Neuron (in vitro differentiated cells): ENCODE results near the gene FZD8.

Source experiments
- H2AFZ ChIP-seq: one replicate; pipeline ENCODE4 v1.6.1; 2013; ENCODE audit warnings: low read depth, mild to moderate bottlenecking, inconsistent platforms, low read length, moderate library complexity
- H3K27me3 ChIP-seq: one replicate; pipeline ENCODE4 v1.6.1; 2013; ENCODE audit warnings: low read length; ENCODE audit not compliant: insufficient read depth
- H3K36me3 ChIP-seq: one replicate; pipeline ENCODE4 v1.6.1; 2013; ENCODE audit warnings: low read length; ENCODE audit not compliant: insufficient read depth
- H3K4me1 ChIP-seq: one replicate; pipeline ENCODE4 v1.6.1; 2013; ENCODE audit warnings: low read length; ENCODE audit not compliant: insufficient read depth
- H3K4me3 ChIP-seq: 2 replicates; pipeline ENCODE4 v1.5.1; 2013; ENCODE audit warnings: mild to moderate bottlenecking, low read length, moderate library complexity
- H3K9me3 ChIP-seq: one replicate; pipeline ENCODE4 v1.6.1; 2013; ENCODE audit warnings: low read length

Gene FZD8

DNA sequence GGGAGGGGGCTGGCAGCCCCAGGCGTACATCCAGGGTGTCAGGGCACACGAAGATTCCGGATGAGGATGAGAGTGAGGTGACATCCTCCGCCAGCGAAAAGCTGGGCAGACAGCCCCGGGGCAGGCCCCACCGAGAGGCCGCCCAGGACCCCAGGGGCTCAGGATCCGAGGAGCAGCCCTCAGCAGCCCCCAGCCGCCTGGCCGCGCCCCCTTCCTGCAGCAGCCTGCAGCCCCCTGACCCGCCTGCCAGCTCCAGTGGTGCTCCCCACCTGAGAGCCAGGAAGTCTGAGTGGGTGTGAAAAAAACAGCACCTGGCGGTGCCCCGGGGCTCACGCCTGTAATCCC is 33.8 kb downstream of the FZD8 start:
- H3K9me3 ChIP-seq, result no peaks in the 10 kb centered on the region
- no peaks in the 10 kb centered on the region for H3K36me3 ChIP-seq
- no peak overlapping the region for H3K4me3 ChIP-seq
- H2AFZ ChIP-seq, result no peak overlapping the region
- no peaks in the 10 kb centered on the region for H3K27me3 ChIP-seq
- H3K4me1 ChIP-seq, result no peaks in the 10 kb centered on the region

GRCh38 chr10:35607475-35608327 is 34.4 kb downstream of the FZD8 start:
- no peaks in the 10 kb centered on the region for H3K27me3 ChIP-seq
- H3K4me3 ChIP-seq, result no peak overlapping the region
- no peaks in the 10 kb centered on the region for H3K4me1 ChIP-seq
- H3K9me3 ChIP-seq, result no peaks in the 10 kb centered on the region
- no peaks in the 10 kb centered on the region for H3K36me3 ChIP-seq
- H2AFZ ChIP-seq, result no peak overlapping the region

DNA sequence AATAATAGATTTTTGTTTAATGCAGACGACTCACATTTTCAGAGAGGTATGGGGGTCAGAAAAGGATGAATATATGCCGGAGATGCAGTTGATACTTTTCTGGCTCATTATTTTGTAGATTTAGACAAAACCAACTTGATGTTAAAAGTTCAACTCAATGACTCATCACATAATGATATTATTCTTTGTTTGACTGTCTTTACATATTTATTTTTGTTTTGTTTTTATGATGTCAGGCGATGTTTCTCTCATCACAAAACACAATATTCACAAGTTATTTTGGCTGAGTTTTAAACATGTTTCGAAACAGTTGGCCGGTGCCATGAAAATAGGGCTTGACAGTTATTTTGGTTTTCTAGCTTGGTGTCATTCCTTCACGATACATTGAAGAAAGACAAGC is 35.7 kb downstream of the FZD8 start:
- no peak overlapping the region for H2AFZ ChIP-seq
- H3K4me1 ChIP-seq, result no peaks in the 10 kb centered on the region
- no peaks in the 10 kb centered on the region for H3K36me3 ChIP-seq
- no peaks in the 10 kb centered on the region for H3K9me3 ChIP-seq
- H3K27me3 ChIP-seq, result no peaks in the 10 kb centered on the region
- no peak overlapping the region for H3K4me3 ChIP-seq

- Histone ChIP-seq H3K4me1 (no peaks in the 10 kb centered on the region), H3K9me3 (no peaks in the 10 kb centered on the region), H3K4me3 (no peak within 1 kb of the TSS), H2AFZ (no peak within 1 kb of the TSS), H3K36me3 (no peaks in the 10 kb centered on the region), H3K27me3 (no peaks in the 10 kb centered on the region)
Observed at GRCh38 chr10:35605191-35605590, 36.9 kb downstream of the FZD8 start, which contains the start of gene GJD4. TSS of gene GJD4 (plus strand) at chr10:35605341. CDS start at chr10:35605568, 227 bp downstream.

GRCh38 chr10:35600193-35600592 is 41.9 kb downstream of the FZD8 start:
- no peak overlapping the region for H3K4me3 ChIP-seq
- H3K36me3 ChIP-seq, result no peaks in the 10 kb centered on the region
- H3K27me3 ChIP-seq, result no peaks in the 10 kb centered on the region
- no peak overlapping the region for H2AFZ ChIP-seq
- no peaks in the 10 kb centered on the region for H3K4me1 ChIP-seq
- no peaks in the 10 kb centered on the region for H3K9me3 ChIP-seq

GRCh38 chr10:35598379-35598778 is 43.7 kb downstream of the FZD8 start:
- Histone ChIP-seq H3K27me3 (no peaks in the 10 kb centered on the region), H3K36me3 (no peaks in the 10 kb centered on the region), H3K4me3 (no peak overlapping the region), H3K4me1 (peaks cover 4% of the 10 kb centered on the region), H3K9me3 (no peaks in the 10 kb centered on the region), H2AFZ (no peak overlapping the region)

DNA sequence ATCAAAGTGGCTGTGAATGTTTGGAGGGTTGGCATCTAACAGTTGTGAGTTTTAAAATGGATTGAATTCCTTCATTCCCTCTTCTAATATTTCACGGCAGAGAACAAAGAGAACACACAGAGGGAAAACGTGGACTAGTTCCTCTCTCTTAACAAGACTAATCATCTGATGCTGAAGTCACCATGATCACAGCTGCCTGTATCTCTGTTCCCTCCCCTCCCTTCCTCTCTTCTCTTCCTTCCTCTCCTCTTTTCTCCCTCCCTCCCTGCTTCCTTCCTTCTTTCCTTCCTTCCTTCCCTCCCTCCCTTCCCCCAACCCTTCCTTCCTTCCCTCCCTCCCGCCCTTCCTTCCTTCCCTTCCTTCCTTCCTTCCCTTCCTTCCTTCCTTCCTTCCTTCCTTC is 47.0 kb downstream of the FZD8 start:
- no peaks in the 10 kb centered on the region for H3K9me3 ChIP-seq
- H2AFZ ChIP-seq, result no peak overlapping the region
- H3K4me1 ChIP-seq, result peaks cover 4% of the 10 kb centered on the region
- no peak overlapping the region for H3K4me3 ChIP-seq
- H3K36me3 ChIP-seq, result no peaks in the 10 kb centered on the region
- no peaks in the 10 kb centered on the region for H3K27me3 ChIP-seq

DNA sequence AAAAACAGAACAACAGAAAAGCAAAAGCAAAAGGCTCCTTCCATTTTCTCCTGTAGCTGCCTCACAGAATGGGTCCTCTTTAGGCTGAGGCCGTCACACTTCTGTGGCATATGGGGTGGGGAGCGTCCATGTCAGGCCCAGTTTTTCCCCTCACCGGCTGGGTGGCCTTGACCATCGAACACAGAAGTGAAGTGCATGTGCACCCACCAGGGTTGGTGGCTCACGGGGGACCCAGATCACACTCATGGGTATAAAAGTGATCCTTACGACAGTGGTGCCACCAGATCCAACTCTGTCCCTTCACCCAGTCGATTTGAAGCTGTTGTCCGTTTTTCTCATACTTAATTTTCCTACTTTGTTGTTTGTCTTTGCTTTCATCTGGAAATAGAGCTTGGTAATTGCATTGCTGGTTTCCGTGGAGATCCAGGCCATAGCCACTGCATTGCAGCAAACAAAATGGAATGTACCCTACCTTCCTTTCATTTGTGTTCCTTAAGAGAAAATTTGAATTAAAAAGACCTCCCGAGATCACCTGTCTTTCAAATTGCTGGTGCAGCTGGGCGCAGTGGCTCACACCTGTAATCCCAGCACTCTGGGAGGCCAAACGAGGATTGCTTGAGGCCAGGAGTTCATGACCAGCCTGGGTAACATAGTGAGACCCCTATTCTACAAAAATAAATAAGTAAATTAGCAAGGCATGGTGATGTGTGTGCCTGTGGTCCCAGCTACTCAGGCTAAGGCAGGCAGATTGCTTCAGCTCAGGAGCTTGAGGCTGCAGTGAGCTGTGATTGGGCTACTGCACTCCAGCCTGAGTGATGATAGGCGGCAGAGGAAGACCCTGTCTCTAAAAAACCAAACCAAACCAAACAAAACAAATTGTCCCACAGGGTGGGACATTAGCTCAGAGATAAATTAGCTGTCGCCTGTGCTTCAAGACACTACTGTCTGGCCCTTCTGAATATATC is 47.7 kb downstream of the FZD8 start:
- Histone ChIP-seq H3K36me3 (no peaks in the 10 kb centered on the region), H3K4me1 (peaks cover 4% of the 10 kb centered on the region), H2AFZ (no peak overlapping the region), H3K27me3 (no peaks in the 10 kb centered on the region), H3K4me3 (no peak overlapping the region), H3K9me3 (no peaks in the 10 kb centered on the region)

DNA sequence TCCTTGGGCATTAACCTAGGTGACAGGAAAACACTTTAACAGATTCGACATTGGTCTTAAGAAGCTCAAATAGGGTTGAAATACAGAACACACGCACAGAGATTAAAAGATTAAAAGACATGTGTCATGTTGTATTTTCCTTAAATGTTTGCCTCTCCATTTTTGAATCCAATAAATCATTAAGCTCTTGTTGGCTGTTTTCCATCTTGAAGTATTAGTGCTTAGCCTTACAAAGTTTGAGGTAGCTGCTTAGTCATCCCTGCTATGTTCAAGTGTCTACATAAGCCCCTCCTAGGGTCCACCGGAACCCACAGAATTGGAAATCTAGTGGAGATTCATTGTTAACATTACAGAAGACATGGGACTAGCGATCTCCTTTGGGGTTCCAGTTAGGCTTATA is 49.7 kb downstream of the FZD8 start:
- no peak overlapping the region for H3K4me3 ChIP-seq
- H3K27me3 ChIP-seq, result no peaks in the 10 kb centered on the region
- H2AFZ ChIP-seq, result no peak overlapping the region
- no peaks in the 10 kb centered on the region for H3K36me3 ChIP-seq
- no peaks in the 10 kb centered on the region for H3K9me3 ChIP-seq
- peaks cover 4% of the 10 kb centered on the region for H3K4me1 ChIP-seq

GRCh38 chr10:35588836-35589235 is 53.3 kb downstream of the FZD8 start:
- H2AFZ ChIP-seq, result no peak overlapping the region
- H3K4me3 ChIP-seq, result no peak overlapping the region
- no peaks in the 10 kb centered on the region for H3K9me3 ChIP-seq
- H3K36me3 ChIP-seq, result no peaks in the 10 kb centered on the region
- H3K27me3 ChIP-seq, result no peaks in the 10 kb centered on the region
- no peaks in the 10 kb centered on the region for H3K4me1 ChIP-seq
